CD4-positive, alpha-beta T cell treated with Interleukin-1 beta for 1 hour (primary cell): ENCODE results near the gene C1RL.
"Not testable (repeated sequence)": the region's sequence is repeated elsewhere in the genome, so short reads cannot be mapped to it uniquely, and the experiment has no call there.

Experiments used
- DNase-seq, 2 donors: peaks; one replicate each; pipeline ENCODE4 v3.0.0-alpha.2; 2020 to 2022

C1RL gene

GRCh38 chr12:7058850-7059395 is 50.1 kb downstream of the C1RL start:
- DNase-seq: no peak

- DNase-seq: no peak
Observed at GRCh38 chr12:7058163-7058845, 50.7 kb downstream of the C1RL start.

- not testable (repeated sequence) for DNase-seq
Observed at GRCh38 chr12:7055736-7056135, 53.3 kb downstream of the C1RL start.

GRCh38 chr12:7054925-7055324 is 54.1 kb downstream of the C1RL start:
- no peak for DNase-seq

GRCh38 chr12:7049973-7050372 is 59.0 kb downstream of the C1RL start:
- DNase-seq: not testable (repeated sequence)

GRCh38 chr12:7049445-7049951 is 59.5 kb downstream of the C1RL start:
- DNase-seq: not testable (repeated sequence)

- no peak for DNase-seq
Observed at GRCh38 chr12:7047306-7047705, 61.7 kb downstream of the C1RL start.

- no peak for DNase-seq
Observed at GRCh38 chr12:7046383-7047105, 62.5 kb downstream of the C1RL start.

GRCh38 chr12:7045913-7046312 is 63.1 kb downstream of the C1RL start:
- DNase-seq: no peak
